ENCODE results near the gene CCPG1. TPM values are rescaled to one million over a fixed set of nuclear protein-coding genes. Genes with fewer than 3 reads are reported as not detected.

Gene CCPG1
- total and polyA plus RNA-seq, 2 of the 13 experiments (the other 11 are each of a cell fraction or from before 2014, with no cell fraction given), result 16.1 to 19.5 TPM

DNA sequence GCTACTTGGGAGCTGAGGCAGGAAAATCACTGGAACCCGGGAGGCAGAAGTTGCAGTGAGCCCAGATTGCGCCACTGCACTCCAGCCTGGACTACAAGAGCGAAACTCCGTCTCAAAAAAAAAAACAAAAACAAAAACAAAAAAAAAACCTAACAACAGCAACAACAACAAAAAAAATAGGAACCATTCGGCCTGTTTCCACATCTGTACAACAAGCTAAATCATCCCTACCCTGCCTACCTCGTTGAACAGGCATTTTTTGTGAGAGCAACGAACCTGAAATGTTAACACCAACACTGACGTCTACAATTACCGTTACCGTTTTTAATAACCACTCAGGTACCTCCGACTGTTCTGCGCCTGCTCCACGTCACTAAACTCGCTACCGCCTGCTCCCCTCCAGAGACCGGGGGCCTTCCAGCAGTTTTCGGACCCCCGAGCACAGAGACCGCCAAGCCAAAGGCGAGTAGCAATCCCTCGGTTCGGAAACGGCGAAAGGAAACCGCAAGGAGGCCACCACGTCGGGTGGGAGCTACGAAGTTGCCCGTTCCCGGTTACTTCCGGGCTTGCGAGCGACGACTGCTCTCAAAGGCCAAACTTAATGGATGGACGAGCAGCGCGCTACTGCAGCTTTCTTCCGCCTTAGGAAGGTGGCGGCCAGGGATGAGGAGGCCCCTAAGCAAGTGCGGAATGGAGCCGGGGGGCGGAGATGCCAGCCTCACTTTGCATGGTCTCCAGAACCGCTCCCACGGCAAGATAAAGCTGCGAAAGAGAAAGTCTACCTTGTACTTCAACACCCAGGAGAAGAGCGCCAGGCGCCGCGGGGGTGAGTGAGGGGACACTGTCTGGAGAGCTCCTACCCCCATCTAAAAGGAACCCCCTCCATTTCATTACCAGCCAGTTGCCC is 89.3 kb downstream of the CCPG1 start, which contains the start of the genes PIGB and PIGBOS1 (continued):
- TF ChIP-seq ZNF496 (CRISPR knock-in tag; IDR thresholded peaks at IDR 0.05; ENCODE audit: insufficient replicate concordance) (no peak), EP300 (IDR thresholded peaks at IDR 0.05; ENCODE audit: low read depth in 2 of 2, low read length in 2 of 2) (peak in 1 of 2 experiments; percentile 46; a peak in 1 of 4 replicates), EP300 (CRISPR knock-in tag; IDR thresholded peaks at IDR 0.05; ENCODE audit: borderline replicate concordance) (peak; percentile 33; the same call in 1 of the 2 replicates), SRF (IDR thresholded peaks at IDR 0.05; ENCODE audit: low read depth, low read length) (no peak), PAWR (CRISPR knock-in tag; IDR thresholded peaks at IDR 0.05; ENCODE audit: borderline replicate concordance) (no peak), ZNF468 (CRISPR knock-in tag; IDR thresholded peaks at IDR 0.05) (0 out of 2 replicates have a peak, but pooled peaks have one; percentile 40), RFXAP (CRISPR knock-in tag; IDR thresholded peaks at IDR 0.05; ENCODE audit: borderline replicate concordance) (no peak), ATF1 (CRISPR knock-in tag; IDR thresholded peaks at IDR 0.05) (peak; percentile 81), ZNF558 (CRISPR knock-in tag; IDR thresholded peaks at IDR 0.05; ENCODE audit: borderline replicate concordance) (no peak), NFKBIZ (CRISPR knock-in tag; IDR thresholded peaks at IDR 0.05) (peak; percentile 74), ZC3H13 (CRISPR knock-in tag; IDR thresholded peaks at IDR 0.05) (peak; percentile 38; the same call in 1 of the 2 replicates), CAMTA2 (CRISPR knock-in tag; IDR thresholded peaks at IDR 0.05; ENCODE audit: borderline replicate concordance) (peak; percentile 81; the same call in 1 of the 2 replicates), ZSCAN20 (CRISPR knock-in tag; IDR thresholded peaks at IDR 0.05; ENCODE audit: borderline replicate concordance) (no peak), CEBPB (IDR thresholded peaks at IDR 0.05; ENCODE audit: borderline replicate concordance, low read depth, low read length) (peak; percentile 5; the same call in 1 of the 2 replicates), ZNF343 (CRISPR knock-in tag; IDR thresholded peaks at IDR 0.05) (peak; percentile 83; the same call in 1 of the 2 replicates), ZNF460 (CRISPR knock-in tag; IDR thresholded peaks at IDR 0.05; ENCODE audit: borderline replicate concordance) (no peak), ZBTB1 (CRISPR knock-in tag; IDR thresholded peaks at IDR 0.05; ENCODE audit: borderline replicate concordance) (no peak), HNF4G (IDR thresholded peaks at IDR 0.05; ENCODE audit: borderline replicate concordance, low read depth, low read length) (no peak), HNF4G (CRISPR knock-in tag; IDR thresholded peaks at IDR 0.05; ENCODE audit: borderline replicate concordance, low read depth) (no peak), ZNF235 (CRISPR knock-in tag; IDR thresholded peaks at IDR 0.05; ENCODE audit: borderline replicate concordance) (no peak)
- TF ChIP-seq, protein P1, sequence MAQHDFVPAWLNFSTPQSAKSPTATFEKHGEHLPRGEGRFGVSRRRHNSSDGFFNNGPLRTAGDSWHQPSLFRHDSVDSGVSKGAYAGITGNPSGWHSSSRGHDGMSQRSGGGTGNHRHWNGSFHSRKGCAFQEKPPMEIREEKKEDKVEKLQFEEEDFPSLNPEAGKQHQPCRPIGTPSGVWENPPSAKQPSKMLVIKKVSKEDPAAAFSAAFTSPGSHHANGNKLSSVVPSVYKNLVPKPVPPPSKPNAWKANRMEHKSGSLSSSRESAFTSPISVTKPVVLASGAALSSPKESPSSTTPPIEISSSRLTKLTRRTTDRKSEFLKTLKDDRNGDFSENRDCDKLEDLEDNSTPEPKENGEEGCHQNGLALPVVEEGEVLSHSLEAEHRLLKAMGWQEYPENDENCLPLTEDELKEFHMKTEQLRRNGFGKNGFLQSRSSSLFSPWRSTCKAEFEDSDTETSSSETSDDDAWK (CRISPR knock-in tag; IDR thresholded peaks at IDR 0.05), result no peak
- TF ChIP-seq, protein P2, sequence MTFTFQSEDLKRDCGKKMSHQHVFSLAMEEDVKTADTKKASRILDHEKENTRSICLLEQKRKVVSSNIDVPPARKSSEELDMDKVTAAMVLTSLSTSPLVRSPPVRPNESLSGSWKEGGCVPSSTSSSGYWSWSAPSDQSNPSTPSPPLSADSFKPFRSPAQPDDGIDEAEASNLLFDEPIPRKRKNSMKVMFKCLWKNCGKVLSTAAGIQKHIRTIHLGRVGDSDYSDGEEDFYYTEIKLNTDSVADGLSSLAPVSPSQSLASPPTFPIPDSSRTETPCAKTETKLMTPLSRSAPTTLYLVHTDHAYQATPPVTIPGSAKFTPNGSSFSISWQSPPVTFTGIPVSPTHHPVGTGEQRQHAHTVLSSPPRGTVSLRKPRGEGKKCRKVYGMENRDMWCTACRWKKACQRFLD (CRISPR knock-in tag; IDR thresholded peaks at IDR 0.05; ENCODE audit: borderline replicate concordance), result peak; percentile 51; the same call in 1 of the 2 replicates
- TF ChIP-seq, protein P3, sequence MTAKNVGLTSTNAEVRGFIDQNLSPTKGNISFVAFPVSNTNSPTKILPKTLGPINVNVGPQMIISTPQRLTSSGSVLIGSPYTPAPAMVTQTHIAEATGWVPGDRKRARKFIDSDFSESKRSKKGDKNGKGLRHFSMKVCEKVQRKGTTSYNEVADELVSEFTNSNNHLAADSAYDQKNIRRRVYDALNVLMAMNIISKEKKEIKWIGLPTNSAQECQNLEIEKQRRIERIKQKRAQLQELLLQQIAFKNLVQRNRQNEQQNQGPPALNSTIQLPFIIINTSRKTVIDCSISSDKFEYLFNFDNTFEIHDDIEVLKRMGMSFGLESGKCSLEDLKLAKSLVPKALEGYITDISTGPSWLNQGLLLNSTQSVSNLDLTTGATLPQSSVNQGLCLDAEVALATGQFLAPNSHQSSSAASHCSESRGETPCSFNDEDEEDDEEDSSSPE (CRISPR knock-in tag; IDR thresholded peaks at IDR 0.05), result peak; percentile 57; the same call in 1 of the 2 replicates
- TF ChIP-seq, protein P4, sequence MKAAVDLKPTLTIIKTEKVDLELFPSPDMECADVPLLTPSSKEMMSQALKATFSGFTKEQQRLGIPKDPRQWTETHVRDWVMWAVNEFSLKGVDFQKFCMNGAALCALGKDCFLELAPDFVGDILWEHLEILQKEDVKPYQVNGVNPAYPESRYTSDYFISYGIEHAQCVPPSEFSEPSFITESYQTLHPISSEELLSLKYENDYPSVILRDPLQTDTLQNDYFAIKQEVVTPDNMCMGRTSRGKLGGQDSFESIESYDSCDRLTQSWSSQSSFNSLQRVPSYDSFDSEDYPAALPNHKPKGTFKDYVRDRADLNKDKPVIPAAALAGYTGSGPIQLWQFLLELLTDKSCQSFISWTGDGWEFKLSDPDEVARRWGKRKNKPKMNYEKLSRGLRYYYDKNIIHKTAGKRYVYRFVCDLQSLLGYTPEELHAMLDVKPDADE (CRISPR knock-in tag; IDR thresholded peaks at IDR 0.05), result no peak

All from HepG2 (cell line).